Stimulated activated CD4-positive, alpha-beta T cell treated with anti-CD3 and anti-CD28 coated beads, TNF-alpha, amount 100 ng/mL, for 1 hour (primary cell): ENCODE results near the gene PLD3.

Experiments
- DNase-seq, 3 donors: peaks; one replicate each; pipeline ENCODE4 v3.0.0-alpha.2; 2020; ENCODE audit warnings: low read depth in 3 of 3, low spot score in 1 of 3

PLD3 gene, protein sequence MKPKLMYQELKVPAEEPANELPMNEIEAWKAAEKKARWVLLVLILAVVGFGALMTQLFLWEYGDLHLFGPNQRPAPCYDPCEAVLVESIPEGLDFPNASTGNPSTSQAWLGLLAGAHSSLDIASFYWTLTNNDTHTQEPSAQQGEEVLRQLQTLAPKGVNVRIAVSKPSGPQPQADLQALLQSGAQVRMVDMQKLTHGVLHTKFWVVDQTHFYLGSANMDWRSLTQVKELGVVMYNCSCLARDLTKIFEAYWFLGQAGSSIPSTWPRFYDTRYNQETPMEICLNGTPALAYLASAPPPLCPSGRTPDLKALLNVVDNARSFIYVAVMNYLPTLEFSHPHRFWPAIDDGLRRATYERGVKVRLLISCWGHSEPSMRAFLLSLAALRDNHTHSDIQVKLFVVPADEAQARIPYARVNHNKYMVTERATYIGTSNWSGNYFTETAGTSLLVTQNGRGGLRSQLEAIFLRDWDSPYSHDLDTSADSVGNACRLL

DNA sequence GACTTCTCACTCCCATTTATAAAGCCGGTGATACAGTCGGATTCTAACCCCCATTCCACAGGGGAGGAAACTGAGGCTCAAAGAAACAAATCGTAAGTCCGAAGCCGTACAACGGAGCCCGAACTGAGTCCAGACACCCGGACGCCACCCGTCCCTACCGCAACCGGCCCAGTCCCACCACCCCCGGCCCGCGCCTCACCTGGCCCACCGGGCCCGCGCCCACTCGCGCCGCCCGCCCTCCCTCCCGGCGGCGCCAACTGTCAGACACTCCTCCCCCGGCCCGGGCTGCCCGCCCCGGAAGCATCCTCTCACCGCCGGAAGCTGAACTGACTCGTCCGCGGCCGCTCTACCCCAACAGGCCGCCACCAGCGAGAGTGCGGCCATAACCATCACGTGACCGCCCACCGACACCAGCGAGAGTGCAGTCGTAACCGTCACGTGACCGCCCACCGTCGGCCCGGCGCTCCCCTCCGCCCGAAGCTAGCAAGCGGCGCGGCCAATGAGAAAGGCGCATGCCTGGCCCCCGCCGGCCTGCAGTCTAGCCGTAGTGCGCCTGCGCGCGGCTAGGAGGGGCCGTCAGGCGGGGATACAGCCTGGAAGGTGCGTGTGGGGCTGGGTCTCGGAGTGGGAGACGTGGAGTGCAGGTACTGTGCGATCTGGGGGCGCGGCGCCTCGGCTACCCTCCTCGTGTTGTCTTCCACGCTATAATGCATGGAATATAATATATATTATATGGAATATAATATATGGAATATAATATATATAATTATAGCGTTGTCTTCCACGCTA is at the start of gene PLD3, which contains the start of gene C19orf47:
TSS of gene PLD3 (plus strand) at position 571 of the 789 bp plus-strand sequence. CDS start 17,789 bp downstream, outside the sequence.
TSS of gene C19orf47 (minus strand) at position 273 of the 789 bp plus-strand sequence. CDS start 6,540 bp downstream, outside the sequence.
- DNase-seq = peak; percentile 92 to 97 (median 97)

DNA sequence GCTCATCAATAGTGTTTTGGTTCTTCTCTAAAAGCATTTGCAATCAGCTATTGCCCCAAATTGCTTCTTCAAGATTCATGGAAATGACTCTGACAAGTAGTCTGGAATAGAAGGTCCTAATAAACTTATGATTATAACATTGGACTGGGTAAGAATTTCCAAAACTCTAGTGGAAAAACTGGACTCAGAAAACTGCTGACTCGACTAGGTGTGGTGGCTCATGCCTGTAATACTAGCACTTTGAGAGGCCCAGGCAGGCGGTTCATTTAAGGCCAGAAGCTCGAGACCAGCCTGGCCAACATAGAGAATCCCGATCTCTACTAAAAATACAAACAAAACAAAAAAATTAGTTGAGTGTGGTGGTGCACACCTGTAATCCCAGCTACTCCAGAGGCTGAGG is 47.8 kb upstream of the PLD3 start:
- no peak for DNase-seq

DNA sequence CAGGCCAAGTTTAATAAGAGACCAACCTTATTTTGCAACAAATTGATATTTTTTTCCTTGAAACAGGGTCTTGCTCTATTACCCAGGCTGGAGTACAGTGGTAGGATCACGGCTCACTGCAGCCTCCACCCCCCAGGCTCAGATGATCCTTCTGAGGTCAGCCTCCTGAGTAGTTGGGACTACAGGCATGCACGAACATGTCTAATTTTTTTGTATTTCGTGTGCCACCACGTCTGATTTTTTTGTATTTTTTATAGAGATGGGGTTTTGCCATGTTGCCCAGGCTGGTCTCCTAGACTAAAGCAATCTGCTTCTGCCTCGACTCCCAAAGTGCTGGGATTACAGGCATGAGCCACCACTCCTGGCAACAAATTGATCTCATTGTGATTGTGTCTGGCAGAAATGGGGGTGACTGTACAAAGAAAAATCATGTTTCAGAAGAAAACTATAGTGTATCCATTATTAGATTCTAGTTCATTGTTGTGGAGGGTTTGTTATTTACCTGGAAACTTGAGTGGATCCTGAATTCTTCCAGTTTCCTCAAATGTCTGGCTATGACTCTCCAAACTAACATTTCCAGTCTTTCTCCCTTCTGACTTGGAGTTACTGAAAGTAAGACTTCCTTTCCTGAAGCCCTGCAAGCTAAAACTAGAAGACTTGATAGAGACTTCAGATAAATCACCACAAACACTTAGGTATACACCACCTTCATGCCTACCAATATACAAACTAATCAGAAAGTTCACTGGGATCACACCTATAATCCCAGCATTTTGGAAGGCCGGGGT is 46.1 kb upstream of the PLD3 start:
- no peak for DNase-seq

DNA sequence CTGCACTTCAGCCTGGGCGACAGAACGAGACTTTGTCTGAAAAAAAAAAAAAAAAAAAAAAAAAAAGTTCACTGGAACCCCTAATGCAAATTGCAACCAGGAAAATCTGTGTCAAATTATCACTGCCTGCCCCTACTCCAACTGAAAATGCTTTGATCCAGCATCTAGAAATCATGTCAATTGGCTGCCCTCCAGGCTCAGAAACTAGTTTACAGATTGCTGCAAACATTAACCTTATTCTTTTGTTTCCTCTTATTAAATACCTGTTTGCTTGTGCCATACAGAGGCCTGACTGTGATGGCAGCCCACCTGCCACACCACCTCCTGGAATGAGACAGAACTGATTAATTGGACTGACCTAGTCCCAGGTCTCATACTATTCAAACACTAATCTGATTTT is 44.7 kb upstream of the PLD3 start:
- DNase-seq = no peak

DNA sequence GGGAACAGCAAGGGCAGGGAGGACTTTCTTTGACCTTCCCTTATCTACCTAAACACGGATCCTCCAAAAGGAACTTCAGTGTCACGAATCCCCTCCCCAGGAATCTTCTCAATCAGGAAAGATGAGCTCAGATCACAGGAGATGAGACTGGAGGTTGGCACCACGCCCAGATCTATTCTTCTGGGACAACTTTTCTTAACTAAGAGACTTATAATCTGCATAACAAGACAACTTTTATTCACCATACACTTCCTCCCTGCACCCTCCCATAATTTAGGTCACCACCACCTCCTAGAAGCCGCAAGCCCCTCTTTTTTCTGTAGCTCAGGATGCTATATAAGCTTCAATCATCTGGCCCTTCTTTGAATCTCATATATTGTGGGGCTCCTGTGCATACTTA is 44.2 kb upstream of the PLD3 start:
- no peak for DNase-seq

DNA sequence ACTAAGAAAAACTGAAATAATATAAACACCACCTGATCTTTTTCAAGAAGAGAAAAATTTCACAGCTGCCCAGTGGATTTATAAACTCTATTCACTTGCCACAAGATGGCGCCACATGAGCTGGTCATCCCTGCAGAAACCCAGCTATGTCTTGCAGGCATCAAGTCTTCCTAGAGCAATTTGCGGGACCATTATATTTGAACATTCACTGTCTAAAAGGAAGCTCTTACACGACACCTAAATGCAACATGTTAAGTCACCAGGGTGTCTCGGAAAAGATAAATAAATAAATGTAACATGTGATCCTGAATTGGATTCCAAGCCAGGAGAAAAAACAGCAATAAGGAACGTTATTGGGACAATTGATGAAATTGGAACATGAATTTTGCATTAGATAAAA is 43.1 kb upstream of the PLD3 start:
- peak; percentile 38 to 43 (median 38) for DNase-seq

DNA sequence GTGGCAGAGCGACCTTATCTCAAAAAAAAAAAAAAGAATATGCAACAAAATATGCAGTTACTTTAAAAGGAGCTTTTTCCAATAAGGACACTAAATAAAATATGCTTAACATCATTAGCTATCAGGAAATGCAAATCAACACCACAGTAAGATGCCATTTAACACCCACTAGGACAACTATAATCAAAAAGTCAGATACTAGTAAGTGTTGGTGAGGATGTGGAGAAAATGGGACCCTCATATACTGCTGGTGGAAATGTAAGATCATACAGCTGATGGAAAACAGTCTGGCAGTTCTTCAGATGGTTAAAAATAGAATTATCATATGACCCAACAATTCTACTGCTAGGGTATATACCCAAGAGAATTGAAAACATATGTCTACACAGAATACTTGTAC is 38.8 kb upstream of the PLD3 start:
- no peak for DNase-seq

DNA sequence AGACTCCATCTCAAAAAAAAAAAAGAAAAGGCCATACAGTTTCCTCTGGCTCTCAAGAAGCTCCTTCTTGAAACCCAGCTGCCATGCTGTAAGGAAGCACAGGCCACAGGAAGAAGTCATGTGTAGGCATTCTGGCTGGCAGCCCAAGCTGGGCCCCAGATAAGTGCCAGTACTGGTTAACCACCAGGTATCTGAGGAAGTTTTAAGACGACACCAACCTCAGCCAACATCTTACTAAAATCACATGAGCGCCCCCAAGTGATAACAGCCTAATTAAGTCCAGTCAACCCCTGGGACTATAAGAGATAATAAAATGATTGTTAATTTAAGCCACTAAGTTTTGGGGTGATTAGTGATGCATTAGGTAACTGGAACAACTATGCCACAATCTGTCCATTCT is 36.0 kb upstream of the PLD3 start:
- no peak for DNase-seq

DNA sequence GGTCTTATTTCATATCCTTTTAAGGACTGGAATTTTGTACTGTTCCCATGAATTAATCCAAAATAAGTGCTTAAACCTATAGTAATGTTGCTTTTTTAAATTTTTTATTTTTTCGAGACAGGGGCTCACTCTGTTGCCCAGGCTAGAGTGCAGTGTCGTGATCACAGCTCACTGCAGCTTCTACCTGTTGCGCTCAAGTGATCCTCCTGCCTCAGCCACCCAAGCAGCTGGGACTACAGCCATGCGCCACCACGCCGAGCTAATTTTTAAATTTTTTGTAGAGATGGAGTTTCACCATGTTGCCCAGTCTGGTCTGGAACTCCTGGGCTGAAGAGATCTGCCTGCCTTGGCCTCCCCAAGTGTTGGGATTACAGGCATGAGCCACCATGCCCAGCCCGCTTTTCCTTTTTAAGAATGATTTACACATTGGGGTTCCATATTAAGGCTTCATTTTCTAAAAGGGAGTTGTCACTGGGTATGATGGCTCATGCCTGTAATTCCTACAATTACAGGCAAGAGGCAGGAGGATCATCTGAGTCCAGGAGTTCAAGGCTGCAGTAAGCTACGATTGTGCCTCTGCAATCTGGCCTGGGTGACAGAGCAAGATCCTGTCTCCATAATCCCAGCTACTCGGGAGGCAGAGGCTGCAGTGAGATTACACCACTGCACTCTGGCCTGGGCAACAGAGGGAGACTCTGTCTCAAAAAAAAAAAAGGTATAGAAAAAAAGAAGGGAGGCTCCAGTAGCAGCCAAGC is 35.1 kb upstream of the PLD3 start:
- DNase-seq = no peak

DNA sequence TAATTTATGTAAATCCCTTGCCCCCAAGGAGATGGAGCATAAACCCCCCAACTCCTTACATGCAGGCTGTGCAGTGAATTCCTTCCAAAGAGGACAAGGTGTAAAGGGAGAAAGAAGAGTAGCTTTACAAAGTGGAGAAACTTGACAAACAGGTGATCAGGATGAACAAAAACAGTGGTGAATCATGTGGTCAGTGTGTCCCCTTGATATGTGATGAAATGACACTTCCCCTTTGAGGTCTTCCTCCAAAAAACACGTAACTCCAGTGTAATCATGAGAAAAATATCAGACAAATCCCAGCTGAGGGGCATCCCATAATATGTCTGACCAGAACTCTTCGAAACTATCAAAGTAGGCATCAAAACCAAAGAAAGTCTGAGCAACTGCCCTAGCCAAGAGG is 33.8 kb upstream of the PLD3 start:
- DNase-seq = no peak

DNA sequence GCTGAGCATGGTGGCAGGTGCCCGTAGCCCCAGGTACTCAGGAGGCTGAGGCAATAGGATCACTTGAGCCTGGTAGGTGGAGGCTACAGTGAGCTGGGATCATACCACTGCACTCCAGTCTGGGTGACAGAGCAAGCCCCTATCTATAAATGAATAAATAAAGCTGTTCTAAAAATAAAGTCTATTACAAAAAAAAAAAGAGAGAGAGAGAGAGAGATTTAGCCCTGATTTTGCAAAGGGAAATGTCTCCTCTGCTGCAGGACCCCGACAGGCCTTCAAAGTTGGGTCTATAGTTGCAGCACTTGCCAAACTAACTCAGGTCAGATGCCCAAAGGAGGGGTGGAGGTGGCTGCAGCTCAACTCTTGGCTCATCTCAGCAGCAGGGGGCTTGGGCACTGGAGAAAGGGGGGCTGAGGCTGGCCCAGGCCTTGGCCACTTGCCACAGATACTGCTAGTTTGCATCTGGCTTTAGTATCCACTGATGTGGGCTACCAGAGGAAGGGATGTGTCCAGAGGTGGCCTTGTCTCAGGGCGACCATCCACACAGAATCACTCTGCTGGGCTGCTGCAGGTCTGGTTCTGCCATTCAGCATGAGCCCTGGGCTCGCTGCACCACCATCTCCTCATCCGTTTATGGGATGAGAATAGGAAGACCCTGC is 32.6 kb upstream of the PLD3 start:
- DNase-seq = no peak

DNA sequence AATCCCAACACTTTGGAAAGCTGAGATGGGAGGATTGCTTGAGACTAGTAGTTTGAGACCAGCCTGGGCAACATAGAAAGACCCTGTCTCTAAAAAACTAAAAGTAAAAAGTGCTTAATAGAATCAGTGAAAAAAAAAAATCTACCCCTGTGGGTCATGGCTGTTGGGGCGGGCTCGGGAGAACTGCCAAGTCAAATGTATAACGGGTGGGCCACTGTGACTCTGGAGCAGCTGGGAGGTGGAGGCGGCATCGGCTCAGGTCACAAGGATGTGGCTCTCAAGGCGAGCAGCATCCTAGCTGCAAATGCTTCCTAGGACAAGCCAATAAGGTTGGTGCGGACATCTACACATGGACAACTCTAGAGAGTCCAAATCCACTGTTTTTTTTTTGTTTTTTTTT is 31.2 kb upstream of the PLD3 start:
- DNase-seq = no peak

DNA sequence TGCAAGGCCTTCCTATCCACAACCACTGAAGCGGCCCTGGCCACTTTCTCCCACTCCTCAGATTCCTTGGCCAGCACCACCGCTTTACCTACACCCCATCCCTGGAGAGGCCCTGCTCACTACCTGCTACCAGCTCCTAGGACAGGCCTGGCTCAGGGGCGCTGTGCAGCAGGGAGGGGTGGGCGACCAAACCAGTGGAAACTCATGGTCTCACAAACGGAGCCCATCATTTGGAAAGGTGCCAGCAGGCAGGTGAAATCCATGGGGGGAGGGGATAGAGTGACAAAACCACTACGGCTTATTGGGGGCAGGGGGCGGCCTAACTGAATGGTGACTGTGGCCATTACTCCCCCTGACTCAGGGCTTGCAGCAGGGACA is 27.9 kb upstream of the PLD3 start:
- DNase-seq = no peak

DNA sequence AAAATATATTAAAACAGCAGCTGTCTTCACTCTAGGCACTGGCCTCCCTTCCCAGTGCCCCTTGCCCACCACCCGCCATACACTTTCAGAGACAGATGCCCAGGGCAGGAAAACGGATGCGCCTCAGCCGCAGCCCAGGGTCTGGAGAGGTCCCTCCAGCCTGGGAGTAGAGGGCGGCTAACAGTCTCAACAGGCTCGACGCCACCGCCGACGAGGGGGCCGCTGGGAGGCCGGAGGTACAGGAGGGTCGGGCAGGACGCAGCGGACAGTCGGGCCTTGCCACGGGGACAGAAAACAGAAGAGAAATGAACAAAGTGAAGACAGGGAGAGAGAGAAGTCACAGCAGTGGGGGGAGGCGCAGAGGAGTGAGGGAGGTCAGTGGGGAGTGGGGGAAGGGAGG is 27.4 kb upstream of the PLD3 start:
- no peak for DNase-seq

DNA sequence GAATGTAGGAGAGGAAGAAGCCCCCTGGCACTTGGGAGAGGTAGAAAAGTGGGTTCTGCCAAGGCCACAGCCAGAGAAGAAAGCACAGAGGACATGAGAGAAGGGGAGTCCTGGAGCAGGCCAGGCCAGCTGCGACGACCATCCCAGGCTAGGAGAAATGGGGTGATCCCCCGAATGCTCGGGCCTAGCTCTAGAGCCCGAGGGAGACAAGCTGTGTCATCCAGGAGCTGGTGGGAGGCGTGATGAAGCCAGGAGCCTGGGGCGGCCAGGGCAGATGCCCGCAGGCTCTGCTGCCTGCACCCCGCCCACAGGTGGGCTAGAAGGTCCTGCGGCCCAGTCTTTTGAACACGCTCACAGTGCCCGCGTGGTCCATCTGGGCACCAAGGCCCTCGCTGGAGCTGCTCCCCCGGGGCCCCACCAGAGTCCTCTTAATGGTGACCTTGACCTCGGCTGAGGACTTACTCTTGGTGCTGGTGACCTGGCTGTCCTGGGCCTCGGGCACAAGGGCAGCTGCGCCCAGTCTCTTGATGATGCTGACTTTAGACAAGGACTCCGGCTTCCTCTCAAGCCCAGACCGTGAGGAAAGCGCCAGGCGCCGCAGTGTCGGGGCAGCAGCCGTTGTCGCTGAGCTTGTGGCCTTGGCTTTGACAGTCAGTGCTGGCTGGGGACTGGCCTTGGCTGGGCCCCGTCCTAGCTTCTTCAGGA is 26.8 kb upstream of the PLD3 start:
- DNase-seq = no peak

DNA sequence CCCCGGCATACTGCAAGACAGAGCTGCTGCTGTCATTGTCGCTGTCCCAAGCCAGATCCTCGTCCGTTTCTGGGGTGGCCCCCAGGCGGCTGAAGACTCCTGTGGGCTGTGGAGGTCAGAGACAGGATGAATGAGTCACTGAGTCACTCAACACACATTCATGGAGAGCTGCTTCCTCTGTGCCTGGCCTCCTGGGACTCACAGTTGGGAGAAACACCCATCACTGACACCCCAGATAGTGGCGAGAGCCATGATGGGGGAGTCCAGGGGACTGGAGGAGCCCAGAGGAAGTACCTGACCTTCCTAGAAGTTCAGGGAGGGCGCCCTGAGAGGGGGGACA is 26.3 kb upstream of the PLD3 start:
- no peak for DNase-seq

DNA sequence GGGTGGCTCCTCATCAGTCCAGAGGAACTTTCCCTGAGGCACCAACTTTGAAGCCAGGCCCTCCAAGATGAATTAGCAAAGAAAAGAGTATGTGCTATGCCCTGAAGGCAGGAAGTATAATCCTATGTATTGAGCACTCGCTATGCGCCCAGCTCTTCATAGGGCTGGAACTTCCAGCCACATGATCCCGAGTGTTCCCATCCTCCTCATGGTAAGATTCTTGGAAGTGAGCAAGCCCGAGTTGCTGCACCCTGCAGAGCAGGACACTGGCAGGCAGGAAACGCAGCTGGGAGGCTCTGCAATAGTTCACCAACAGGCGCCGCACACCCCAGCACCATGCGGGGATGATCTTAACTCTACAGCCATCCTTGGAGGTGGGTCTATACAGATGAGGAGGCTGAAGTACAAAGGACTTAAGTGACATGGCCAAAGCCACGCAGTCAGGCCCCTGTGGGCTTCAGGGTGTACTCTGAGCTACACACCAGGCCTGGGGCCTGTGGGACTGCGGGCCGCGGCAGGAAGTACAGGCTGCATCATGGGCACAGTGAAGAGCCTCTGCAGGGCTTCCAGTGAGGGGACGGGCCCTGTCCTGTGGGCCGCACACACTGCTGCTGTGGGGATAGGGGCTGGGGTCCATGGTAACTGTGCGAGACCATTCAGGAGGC is 25.4 kb upstream of the PLD3 start:
- DNase-seq = no peak

DNA sequence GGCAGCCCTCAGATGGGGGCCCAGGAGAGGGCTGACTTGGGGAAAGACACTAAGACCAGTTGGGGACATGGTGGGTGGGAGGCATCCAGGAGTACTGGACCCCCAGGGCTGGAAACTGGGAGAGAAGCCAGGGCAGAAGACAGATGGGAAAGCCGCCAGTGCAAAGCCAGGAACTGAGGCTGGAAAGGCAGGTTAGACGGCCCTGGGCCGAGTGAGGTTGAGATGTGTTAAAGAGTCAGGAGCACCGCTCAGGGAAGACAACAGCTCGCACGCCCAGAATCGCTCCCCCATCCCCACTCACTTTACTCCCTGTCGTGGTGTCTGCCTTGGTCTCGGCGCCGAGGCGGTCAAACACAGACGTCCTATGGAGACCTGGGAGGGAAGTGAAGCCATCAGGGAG is 24.8 kb upstream of the PLD3 start:
- no peak for DNase-seq

DNA sequence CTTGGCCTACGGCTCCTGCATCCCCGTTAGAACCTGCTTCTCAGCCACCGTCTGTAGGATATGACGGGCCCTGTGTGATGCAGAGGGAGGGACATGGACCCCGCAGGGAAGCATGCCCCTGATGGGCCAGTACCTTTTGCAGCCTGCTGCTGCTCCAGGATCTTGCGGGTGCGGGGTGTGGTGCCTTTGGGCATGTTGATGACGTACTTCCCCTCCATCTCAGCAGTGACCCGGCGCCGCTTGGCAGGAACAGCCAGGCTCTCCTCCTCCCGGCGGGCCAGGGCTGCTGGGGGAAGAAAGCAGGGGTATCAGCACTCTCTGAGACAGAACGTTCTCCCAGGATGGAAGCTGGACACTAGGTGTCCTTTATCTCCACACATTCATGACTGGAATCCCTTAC is 22.3 kb upstream of the PLD3 start:
- DNase-seq = no peak
